HEK293 (cell line): Measurements from ENCODE around the gene SF3B5.

Source experiments
- CTCF ChIA-PET: fragments of 350-600 bp; formaldehyde crosslinking; extraction: SDS; loops from one replicate; lab custom pipeline; 2021; ENCODE audit warnings: antibody characterized with exemption; lab: Yijun Ruan, JAX
- POLR2A ChIA-PET: fragments of 300-600 bp; formaldehyde crosslinking; extraction: SDS; loops from one replicate; lab custom pipeline; 2020; ENCODE audit warnings: antibody characterized with exemption, inconsistent platforms; lab: Yijun Ruan, JAX
- H3K27ac ChIP-seq: fragments of 200-500 bp; sonication (Bioruptor generic); 2 replicates; pipeline ENCODE4 v1.5.1; 2014; ENCODE audit warnings: low read depth, low read length, control low read depth, inconsistent platforms; ENCODE audit errors: extremely low read depth
- H3K36me3 ChIP-seq, 2 experiments: fragments of 200-500 bp in 1 of 2; sonication (Bioruptor generic) in 1 of 2; 1 replicate in 1 of 2; 2 replicates in 1 of 2; pipeline ENCODE4 v1.5.1; 2014 to 2017; ENCODE audit warnings: inconsistent platforms in 2 of 2, low read length in 2 of 2; ENCODE audit not compliant: control insufficient read depth in 2 of 2, insufficient read depth in 1 of 2
- H3K4me1 ChIP-seq: fragments of 200-500 bp; sonication (Bioruptor generic); 2 replicates; pipeline ENCODE4 v1.5.1; 2014; ENCODE audit warnings: mild to moderate bottlenecking, low read length, inconsistent platforms; ENCODE audit not compliant: control insufficient read depth, insufficient read depth
- H3K4me3 ChIP-seq: 2 replicates; pipeline ENCODE4 v1.5.1; 2011; ENCODE audit warnings: low read depth, mild to moderate bottlenecking, control low read depth, low read length, moderate library complexity
- H3K9me3 ChIP-seq: fragments of 200-500 bp; sonication (Bioruptor generic); 2 replicates; pipeline ENCODE4 v1.5.1; 2014; ENCODE audit warnings: low read depth, low read length, inconsistent platforms; ENCODE audit not compliant: control insufficient read depth, insufficient read depth
- FEZF1 ChIP-seq: fragments of 450-650 bp; formaldehyde crosslinking; IDR thresholded peaks from 2 replicates; pipeline ENCODE4 v1.5.1; 2016; ENCODE audit warnings: missing biosample characterization, missing genetic modification characterization
- GLIS2 ChIP-seq: fragments of 450-650 bp; formaldehyde crosslinking; IDR thresholded peaks from 2 replicates; pipeline ENCODE4 v1.5.1; 2016; ENCODE audit warnings: missing biosample characterization, missing genetic modification characterization
- SP7 ChIP-seq: fragments of 450-650 bp; formaldehyde crosslinking; IDR thresholded peaks from 2 replicates; pipeline ENCODE4 v1.5.1; 2016; ENCODE audit warnings: missing biosample characterization, missing genetic modification characterization
- TRIM28 ChIP-seq: IDR thresholded peaks from 2 replicates; pipeline ENCODE4 v1.6.1; 2011; ENCODE audit warnings: low read length, control low read depth, borderline replicate concordance
- ZFP41 ChIP-seq: fragments of 450-650 bp; formaldehyde crosslinking; IDR thresholded peaks from 2 replicates; pipeline ENCODE4 v1.5.1; 2016; ENCODE audit warnings: missing biosample characterization, missing genetic modification characterization, borderline replicate concordance
- ZFP69B ChIP-seq: fragments of 450-650 bp; formaldehyde crosslinking; IDR thresholded peaks from 2 replicates; pipeline ENCODE4 v1.5.1; 2016; ENCODE audit warnings: missing biosample characterization, missing genetic modification characterization
- ZNF146 ChIP-seq: fragments of 450-650 bp; formaldehyde crosslinking; IDR thresholded peaks from 2 replicates; pipeline ENCODE4 v1.5.1; 2016; ENCODE audit warnings: missing biosample characterization, missing genetic modification characterization
- ZNF426 ChIP-seq: fragments of 450-650 bp; formaldehyde crosslinking; IDR thresholded peaks from 2 replicates; pipeline ENCODE4 v1.5.1; 2017; ENCODE audit warnings: missing biosample characterization, missing genetic modification characterization, mild to moderate bottlenecking, inconsistent platforms, moderate library complexity
- ZNF501 ChIP-seq: fragments of 450-650 bp; formaldehyde crosslinking; IDR thresholded peaks from 2 replicates; pipeline ENCODE4 v1.5.1; 2016; ENCODE audit warnings: missing biosample characterization, missing genetic modification characterization
- ZNF510 ChIP-seq: fragments of 450-650 bp; formaldehyde crosslinking; IDR thresholded peaks from 2 replicates; pipeline ENCODE4 v1.5.1; 2018; ENCODE audit warnings: mild to moderate bottlenecking, missing genetic modification characterization, missing biosample characterization; ENCODE audit not compliant: insufficient replicate concordance
- ZNF560 ChIP-seq: fragments of 450-650 bp; formaldehyde crosslinking; IDR thresholded peaks from 2 replicates; pipeline ENCODE4 v1.5.1; 2017; ENCODE audit warnings: missing biosample characterization, missing genetic modification characterization, borderline replicate concordance
- ZNF677 ChIP-seq: fragments of 450-650 bp; IDR thresholded peaks from 2 replicates; pipeline ENCODE4 v1.5.0; 2018; ENCODE audit warnings: missing biosample characterization, mild to moderate bottlenecking, missing genetic modification characterization, moderate library complexity
- ZNF701 ChIP-seq: fragments of 450-650 bp; formaldehyde crosslinking; IDR thresholded peaks from 2 replicates; pipeline ENCODE4 v1.5.1; 2016; ENCODE audit warnings: missing biosample characterization, missing genetic modification characterization
- ZNF777 ChIP-seq: fragments of 450-650 bp; formaldehyde crosslinking; IDR thresholded peaks from 2 replicates; pipeline ENCODE4 v1.5.1; 2017; ENCODE audit warnings: missing biosample characterization, missing genetic modification characterization, borderline replicate concordance
- ZNF785 ChIP-seq: fragments of 450-650 bp; formaldehyde crosslinking; IDR thresholded peaks from 2 replicates; pipeline ENCODE4 v1.5.1; 2016; ENCODE audit warnings: missing biosample characterization, missing genetic modification characterization
- TF ChIP-seq, protein P1 (sequence below): fragments of 450-650 bp; formaldehyde crosslinking; IDR thresholded peaks from 2 replicates; pipeline ENCODE4 v1.5.1; 2017; ENCODE audit warnings: missing biosample characterization, missing genetic modification characterization
- TF ChIP-seq, protein P2 (sequence below): fragments of 450-650 bp; formaldehyde crosslinking; IDR thresholded peaks from 2 replicates; pipeline ENCODE4 v1.5.1; 2016; ENCODE audit warnings: missing biosample characterization, missing genetic modification characterization, borderline replicate concordance

Gene SF3B5

DNA sequence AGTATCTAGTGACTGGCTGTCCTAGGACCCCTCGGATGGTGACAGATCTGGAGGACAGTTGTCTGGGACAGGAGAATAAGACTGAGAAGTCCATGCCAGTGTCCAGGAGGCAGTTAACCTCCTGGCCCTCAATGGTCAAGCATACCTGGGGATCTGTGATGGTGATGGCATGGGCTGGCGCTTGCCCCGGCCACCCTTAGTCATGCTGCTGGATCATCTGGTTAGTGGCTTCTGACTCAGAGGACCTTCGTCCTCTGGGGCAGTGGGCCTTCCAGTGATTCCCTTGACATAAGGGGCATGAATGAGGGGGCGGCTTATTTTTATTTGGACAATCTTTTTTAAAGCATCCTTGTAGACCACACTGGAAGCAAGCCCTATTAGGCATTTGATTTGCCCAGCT lies 24.0 kb upstream of the SF3B5 start (continued):
- TF ChIP-seq ZNF426 (tag by site-specific recombination) (no peak), ZFP69B (tag by site-specific recombination) (no peak), TRIM28 (no peak), ZNF677 (tag by site-specific recombination) (no peak), FEZF1 (tag by site-specific recombination) (no peak), GLIS2 (tag by site-specific recombination) (no peak), ZNF701 (no peak), ZNF785 (tag by site-specific recombination) (no peak), ZNF777 (tag by site-specific recombination) (no peak), SP7 (no peak)
- TF ChIP-seq, protein P1, sequence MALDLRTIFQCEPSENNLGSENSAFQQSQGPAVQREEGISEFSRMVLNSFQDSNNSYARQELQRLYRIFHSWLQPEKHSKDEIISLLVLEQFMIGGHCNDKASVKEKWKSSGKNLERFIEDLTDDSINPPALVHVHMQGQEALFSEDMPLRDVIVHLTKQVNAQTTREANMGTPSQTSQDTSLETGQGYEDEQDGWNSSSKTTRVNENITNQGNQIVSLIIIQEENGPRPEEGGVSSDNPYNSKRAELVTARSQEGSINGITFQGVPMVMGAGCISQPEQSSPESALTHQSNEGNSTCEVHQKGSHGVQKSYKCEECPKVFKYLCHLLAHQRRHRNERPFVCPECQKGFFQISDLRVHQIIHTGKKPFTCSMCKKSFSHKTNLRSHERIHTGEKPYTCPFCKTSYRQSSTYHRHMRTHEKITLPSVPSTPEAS: no peak
- TF ChIP-seq, all 188 proteins: peak for 0

DNA sequence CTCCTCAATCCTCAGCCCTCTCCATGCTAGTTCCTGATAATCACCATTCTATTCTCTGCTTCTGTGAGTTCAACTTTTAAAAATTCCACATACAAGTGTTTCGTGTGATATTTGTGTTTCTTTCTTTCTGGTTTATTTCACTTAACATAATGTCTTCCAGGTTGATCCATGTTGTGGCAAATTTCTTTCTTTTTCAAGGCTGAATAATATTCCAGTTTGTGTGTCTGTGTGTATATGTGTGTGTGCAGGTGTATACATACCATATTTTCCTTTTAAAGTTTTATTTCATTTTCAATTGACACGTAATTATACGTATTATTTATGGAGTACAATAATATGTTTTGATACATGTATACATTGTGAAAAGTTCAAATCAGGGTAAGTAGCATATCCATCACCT lies 19.8 kb upstream of the SF3B5 start:
- POLR2A ChIA-PET: interaction anchor here (1.8 kb wide), 1 partner anchor 20 kb away, joined by 4 read pairs; the partner anchor contains the start of gene SF3B5
- Histone ChIP-seq H3K4me3 (no peak overlapping the region), H3K36me3 (no peaks in the 10 kb centered on the region), H3K9me3 (no peaks in the 10 kb centered on the region), H3K4me1 (no peaks in the 10 kb centered on the region), H3K27ac (no peak overlapping the region)
- CTCF ChIA-PET: interaction anchor here (0.9 to 1.9 kb wide), 3 partner anchors 9 to 104 kb away, joined by 3 to 6 read pairs (median 5); no protein-coding TSS in a partner anchor
- TF ChIP-seq ZNF510 (tag by site-specific recombination) (no peak), ZNF146 (tag by site-specific recombination) (0 out of 2 replicates have a peak, but pooled peaks have one; percentile 59)

DNA sequence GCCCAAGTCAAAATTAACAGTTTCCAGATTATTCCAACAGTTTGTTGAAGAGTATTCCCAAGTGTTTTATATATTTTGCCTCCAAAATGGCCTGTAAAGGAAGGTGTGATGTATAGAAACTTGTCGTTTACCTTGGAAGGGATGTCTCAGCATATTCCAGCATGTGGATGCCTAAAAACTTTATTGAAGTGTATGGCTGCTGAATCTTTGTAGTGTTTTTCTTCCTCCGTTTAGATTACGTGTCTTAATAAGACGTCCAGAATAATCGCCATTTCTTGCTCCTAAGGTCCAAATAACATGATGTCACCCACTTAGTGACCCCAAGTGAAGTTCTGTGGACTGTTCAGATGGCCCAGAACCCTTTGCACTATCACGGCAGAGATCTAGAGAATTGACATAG lies 18.0 kb upstream of the SF3B5 start:
- no peaks in the 10 kb centered on the region for H3K9me3 ChIP-seq
- no peak overlapping the region for H3K4me3 ChIP-seq
- H3K4me1 ChIP-seq: no peaks in the 10 kb centered on the region
- H3K36me3 ChIP-seq: no peaks in the 10 kb centered on the region
- CTCF ChIA-PET: interaction anchor here (1.4 kb wide), 1 partner anchor 104 kb away, joined by 3 read pairs; no protein-coding TSS in a partner anchor
- no peak overlapping the region for H3K27ac ChIP-seq
- TF ChIP-seq ZNF560 (tag by site-specific recombination) (no peak), ZFP41 (no peak), ZNF146 (tag by site-specific recombination) (no peak), ZNF501 (no peak)
- TF ChIP-seq, protein P2, sequence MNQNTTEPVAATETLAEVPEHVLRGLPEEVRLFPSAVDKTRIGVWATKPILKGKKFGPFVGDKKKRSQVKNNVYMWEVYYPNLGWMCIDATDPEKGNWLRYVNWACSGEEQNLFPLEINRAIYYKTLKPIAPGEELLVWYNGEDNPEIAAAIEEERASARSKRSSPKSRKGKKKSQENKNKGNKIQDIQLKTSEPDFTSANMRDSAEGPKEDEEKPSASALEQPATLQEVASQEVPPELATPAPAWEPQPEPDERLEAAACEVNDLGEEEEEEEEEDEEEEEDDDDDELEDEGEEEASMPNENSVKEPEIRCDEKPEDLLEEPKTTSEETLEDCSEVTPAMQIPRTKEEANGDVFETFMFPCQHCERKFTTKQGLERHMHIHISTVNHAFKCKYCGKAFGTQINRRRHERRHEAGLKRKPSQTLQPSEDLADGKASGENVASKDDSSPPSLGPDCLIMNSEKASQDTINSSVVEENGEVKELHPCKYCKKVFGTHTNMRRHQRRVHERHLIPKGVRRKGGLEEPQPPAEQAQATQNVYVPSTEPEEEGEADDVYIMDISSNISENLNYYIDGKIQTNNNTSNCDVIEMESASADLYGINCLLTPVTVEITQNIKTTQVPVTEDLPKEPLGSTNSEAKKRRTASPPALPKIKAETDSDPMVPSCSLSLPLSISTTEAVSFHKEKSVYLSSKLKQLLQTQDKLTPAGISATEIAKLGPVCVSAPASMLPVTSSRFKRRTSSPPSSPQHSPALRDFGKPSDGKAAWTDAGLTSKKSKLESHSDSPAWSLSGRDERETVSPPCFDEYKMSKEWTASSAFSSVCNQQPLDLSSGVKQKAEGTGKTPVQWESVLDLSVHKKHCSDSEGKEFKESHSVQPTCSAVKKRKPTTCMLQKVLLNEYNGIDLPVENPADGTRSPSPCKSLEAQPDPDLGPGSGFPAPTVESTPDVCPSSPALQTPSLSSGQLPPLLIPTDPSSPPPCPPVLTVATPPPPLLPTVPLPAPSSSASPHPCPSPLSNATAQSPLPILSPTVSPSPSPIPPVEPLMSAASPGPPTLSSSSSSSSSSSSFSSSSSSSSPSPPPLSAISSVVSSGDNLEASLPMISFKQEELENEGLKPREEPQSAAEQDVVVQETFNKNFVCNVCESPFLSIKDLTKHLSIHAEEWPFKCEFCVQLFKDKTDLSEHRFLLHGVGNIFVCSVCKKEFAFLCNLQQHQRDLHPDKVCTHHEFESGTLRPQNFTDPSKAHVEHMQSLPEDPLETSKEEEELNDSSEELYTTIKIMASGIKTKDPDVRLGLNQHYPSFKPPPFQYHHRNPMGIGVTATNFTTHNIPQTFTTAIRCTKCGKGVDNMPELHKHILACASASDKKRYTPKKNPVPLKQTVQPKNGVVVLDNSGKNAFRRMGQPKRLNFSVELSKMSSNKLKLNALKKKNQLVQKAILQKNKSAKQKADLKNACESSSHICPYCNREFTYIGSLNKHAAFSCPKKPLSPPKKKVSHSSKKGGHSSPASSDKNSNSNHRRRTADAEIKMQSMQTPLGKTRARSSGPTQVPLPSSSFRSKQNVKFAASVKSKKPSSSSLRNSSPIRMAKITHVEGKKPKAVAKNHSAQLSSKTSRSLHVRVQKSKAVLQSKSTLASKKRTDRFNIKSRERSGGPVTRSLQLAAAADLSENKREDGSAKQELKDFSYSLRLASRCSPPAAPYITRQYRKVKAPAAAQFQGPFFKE (tag by site-specific recombination): no peak
- TF ChIP-seq, all 188 proteins: peak for 0
- POLR2A ChIA-PET: no interaction called here
